Dedifferentiated amniotic fluid mesenchymal stem cell (primary cell): ENCODE results near the gene ADGRF5.
"Not testable (repeated sequence)": the region's sequence is repeated elsewhere in the genome, so short reads cannot be mapped to it uniquely, and the experiment has no call there.

Source experiments
- DNase-seq: peaks from one replicate; pipeline ENCODE4 v3.0.0-alpha.2; 2016; ENCODE audit errors: extremely low spot score

ADGRF5 gene

GRCh38 chr6:46891252-46891795 is 30.4 kb downstream of the ADGRF5 start:
- DNase-seq = no peak

GRCh38 chr6:46888578-46888977 is 33.2 kb downstream of the ADGRF5 start:
- no peak for DNase-seq

GRCh38 chr6:46888031-46888430 is 33.7 kb downstream of the ADGRF5 start:
- DNase-seq = no peak

GRCh38 chr6:46882645-46883044 is 39.1 kb downstream of the ADGRF5 start:
- no peak for DNase-seq

GRCh38 chr6:46879003-46879402 is 42.7 kb downstream of the ADGRF5 start:
- DNase-seq = no peak

GRCh38 chr6:46876126-46876525 is 45.6 kb downstream of the ADGRF5 start:
- no peak for DNase-seq

- DNase-seq = no peak
These were observed 54.3 kb downstream of the ADGRF5 start for GRCh38 chr6:46867411-46867810.

- no peak for DNase-seq
These were observed 56.5 kb downstream of the ADGRF5 start for GRCh38 chr6:46865221-46865620.

- DNase-seq = no peak
These were observed 57.9 kb downstream of the ADGRF5 start for GRCh38 chr6:46863791-46864190.

GRCh38 chr6:46862381-46862780 is 59.4 kb downstream of the ADGRF5 start:
- DNase-seq = no peak

GRCh38 chr6:46855966-46856365 is 65.8 kb downstream of the ADGRF5 start:
- not testable (repeated sequence) for DNase-seq

GRCh38 chr6:46851576-46851975 is 70.2 kb downstream of the ADGRF5 start:
- not testable (repeated sequence) for DNase-seq

- DNase-seq = no peak
These were observed 70.9 kb downstream of the ADGRF5 start for GRCh38 chr6:46850792-46851191.

- no peak for DNase-seq
These were observed 72.4 kb downstream of the ADGRF5 start for GRCh38 chr6:46849361-46849690.

- peak; percentile 65 for DNase-seq
These were observed 72.9 kb downstream of the ADGRF5 start for GRCh38 chr6:46848684-46849360.

- no peak for DNase-seq
These were observed 76.6 kb downstream of the ADGRF5 start for GRCh38 chr6:46845126-46845525.

GRCh38 chr6:46842252-46842846 is 79.4 kb downstream of the ADGRF5 start:
- not testable (repeated sequence) for DNase-seq

GRCh38 chr6:46838033-46838432 is 83.7 kb downstream of the ADGRF5 start:
- no peak for DNase-seq

- DNase-seq = not testable (repeated sequence)
These were observed 86.7 kb downstream of the ADGRF5 start for GRCh38 chr6:46834991-46835390.

- not testable (repeated sequence) for DNase-seq
These were observed 87.4 kb downstream of the ADGRF5 start for GRCh38 chr6:46834257-46834916.

- no peak for DNase-seq
These were observed 88.9 kb downstream of the ADGRF5 start for GRCh38 chr6:46832816-46833215.

GRCh38 chr6:46828939-46829338 is 92.8 kb downstream of the ADGRF5 start:
- DNase-seq = no peak

- no peak for DNase-seq
These were observed 100.3 kb downstream of the ADGRF5 start for GRCh38 chr6:46821458-46821881.
